HG02943 (cell line): ENCODE measurements around the gene CC2D2A.

Experiments used
- ATAC-seq: cut with Tn5 transposase; IDR thresholded peaks from one replicate; pipeline ENCODE4 v1.9.1; 2021; ENCODE audit warnings: mild to moderate bottlenecking, low read depth, moderate library complexity; ENCODE audit not compliant: unreplicated experiment

The CC2D2A gene

DNA sequence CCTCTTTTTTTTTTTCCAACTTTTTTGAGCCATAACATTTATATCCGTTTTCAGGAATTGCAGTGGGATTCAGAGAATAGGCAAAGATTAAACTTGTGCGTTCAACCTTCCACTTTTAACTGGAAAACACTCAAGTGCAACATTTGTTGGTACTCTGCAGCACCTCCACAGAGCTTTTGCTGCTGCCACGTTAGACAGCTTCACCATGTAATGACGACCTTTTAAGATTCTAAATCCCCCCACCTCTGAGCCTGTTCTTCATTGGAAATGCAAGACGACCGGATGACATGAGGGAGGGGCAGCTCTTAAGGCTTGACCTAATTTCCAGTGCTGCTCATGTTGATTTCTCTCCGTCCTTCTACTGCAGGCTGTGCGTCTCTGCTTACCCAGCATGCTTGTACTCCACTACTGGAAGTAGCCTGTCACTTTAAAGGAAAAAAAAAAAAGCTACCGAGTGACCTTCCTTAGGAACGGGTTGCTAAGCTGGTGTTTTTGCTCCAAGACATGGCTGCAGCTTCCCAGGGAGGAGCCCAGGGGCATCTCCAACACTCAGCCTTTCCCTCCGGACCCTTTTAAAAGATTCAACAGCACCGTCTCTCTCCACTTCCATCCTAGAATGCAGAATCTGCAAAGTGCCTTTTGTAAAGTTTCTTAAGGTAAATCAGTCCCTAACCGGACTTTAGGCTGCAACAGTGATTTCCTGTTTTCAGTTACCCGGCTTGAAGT, at the start of gene CC2D2A:
Gene CC2D2A (plus strand): TSS at position 481 of the 726 bp plus-strand sequence. CDS start 6,051 bp downstream, outside the sequence.
- ATAC-seq: no peak

DNA sequence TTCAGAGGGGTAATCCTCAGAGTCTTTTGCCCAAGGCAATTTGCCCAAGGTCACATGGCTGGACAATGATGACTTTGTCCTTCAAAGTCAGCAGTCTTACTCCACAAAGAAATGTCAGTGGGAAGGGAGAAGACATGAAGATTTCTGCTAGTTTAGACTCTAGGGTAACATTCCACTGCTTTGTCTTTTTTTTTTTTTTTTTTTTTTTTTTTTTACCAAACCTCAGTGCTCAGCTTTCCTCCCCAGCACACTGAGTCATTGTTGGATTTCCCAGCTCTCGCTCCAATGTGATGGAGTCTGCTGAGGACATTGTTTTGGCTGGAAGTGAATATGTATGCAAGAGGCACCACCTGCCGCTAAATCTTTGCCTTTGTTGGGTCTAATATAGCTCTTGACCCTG, 49.0 kb upstream of the CC2D2A start:
- no peak for ATAC-seq

DNA sequence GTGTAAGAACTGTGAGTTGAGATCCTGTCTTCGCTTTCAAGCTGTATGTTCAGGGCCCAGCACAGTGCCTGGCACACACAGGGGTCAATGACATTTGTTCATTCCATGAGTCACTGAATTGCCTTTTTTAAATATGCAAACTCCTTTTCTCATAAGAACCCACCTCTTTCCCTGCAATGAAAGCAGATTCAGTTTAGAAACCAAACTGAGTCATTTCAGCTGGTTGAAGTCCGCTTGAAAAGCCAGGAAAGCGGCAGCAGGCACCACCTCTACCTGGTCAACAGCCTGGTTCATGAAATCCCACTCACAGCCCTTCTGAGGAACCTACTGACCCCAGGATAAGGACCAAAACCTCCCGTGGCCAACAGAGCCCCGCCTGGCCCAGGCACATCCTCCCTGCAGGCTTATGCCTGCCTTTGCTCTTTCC, 46.4 kb upstream of the CC2D2A start:
- no peak for ATAC-seq

GRCh38 chr4:15425520-15425919, 44.2 kb upstream of the CC2D2A start:
- no peak for ATAC-seq

DNA sequence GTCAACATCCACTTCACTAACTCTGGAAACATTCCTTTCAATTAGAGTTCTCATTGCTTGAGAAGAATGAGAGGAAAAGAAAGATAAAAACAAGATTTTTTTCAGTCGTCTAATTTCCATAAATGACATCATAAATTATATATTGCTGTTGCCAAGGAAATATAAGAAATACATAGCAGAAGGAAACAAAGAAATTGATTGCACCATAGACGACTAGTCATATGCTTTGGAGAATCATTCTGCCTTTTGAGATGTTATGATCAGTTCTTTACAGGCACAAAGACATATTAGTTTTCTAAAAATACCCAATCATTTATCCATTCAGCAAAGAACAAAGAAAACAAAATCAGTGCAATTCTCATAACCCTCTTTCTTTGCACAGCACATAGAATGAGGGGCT, 42.5 kb upstream of the CC2D2A start:
- no peak for ATAC-seq

- no peak for ATAC-seq
Measured at GRCh38 chr4:15427701-15428100, 42.0 kb upstream of the CC2D2A start, which contains the start of gene C1QTNF7. Gene C1QTNF7 (plus strand): TSS chr4:15428033. CDS start chr4:15435744, 7,711 bp downstream.

DNA sequence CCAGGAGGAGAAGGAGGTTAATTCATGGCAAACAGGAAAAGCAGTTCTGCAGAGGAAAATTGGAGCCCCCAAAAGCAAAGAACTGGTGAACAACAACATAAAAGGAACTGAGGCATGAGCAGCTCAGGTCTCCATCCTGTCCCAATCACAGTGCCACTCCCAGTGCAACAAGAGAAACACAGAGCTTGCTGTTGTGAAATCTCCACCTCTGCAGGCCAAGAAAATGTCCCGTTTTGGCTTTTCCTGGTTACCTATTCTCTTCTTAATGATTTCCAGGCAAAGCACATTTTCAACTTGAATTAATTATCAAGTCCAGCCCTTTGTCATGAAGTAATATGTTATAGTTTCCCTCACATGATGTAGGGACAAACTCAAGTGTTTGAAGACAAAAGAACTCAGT, 41.1 kb upstream of the CC2D2A start:
- no peak for ATAC-seq

GRCh38 chr4:15434091-15434490, 35.6 kb upstream of the CC2D2A start:
- ATAC-seq: no peak

DNA sequence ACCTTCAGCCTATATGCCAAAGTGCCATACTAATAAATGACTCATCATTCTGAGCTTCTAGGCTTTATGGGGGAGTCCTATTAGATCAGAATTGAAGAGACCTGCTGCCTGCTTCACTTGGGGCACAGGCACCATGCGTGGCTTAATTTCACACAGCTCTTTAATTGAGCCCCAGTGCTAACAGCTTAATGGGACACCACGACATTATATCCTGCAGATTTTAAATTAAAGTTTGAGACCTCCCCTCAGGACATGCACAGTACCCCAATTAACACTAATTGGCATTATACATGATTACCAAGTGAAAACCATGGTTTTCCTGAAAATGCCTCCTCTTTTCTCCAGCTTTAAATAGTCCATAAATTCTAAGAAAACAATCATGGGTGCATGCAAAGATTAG, 35.0 kb upstream of the CC2D2A start:
- no peak for ATAC-seq

DNA sequence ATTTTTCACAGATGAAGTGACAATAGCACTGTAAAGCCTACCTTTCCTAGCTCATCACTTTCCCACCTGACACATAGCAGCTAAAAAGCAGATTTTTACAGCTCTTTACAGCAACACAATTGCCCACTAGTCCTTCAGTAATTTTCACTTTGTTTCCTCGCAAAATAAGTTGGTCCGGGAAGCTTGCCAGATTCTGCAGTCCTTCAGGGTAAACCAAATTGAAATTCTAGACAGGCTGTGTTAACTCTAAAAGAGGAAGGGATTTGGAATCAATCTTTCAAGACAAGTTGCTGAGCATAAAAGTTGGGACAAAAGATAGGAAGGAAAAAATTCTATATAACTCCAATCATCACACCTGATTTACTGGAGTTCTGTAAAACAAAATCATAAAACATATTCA, 33.2 kb upstream of the CC2D2A start:
- no peak for ATAC-seq

DNA sequence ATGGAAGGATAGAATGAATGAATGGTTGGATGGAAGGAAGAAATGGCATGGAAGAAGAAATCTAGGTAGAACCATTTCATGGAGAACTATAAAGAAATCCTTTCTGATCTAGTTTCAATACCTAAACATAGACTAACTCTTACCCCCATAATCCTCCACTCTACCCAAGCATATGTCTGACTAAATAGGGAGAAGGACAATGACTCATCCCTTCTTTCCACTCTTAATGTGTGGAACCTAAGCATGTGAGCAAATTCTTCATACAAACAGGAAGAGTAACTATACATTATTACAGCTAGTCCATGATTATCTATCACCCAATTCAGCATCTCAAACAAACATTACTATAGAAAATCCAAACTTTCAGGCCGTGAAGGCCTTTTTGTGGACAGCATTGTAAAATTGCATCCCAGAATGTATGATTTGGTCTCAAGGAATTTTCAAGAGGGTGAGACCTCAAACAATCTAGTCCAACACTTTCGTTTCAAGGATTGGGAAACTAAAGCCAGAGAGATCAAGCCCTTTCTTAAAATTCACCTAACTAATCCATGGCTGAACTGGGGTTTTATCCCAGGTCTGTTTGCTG, 30.6 kb upstream of the CC2D2A start:
- no peak for ATAC-seq

DNA sequence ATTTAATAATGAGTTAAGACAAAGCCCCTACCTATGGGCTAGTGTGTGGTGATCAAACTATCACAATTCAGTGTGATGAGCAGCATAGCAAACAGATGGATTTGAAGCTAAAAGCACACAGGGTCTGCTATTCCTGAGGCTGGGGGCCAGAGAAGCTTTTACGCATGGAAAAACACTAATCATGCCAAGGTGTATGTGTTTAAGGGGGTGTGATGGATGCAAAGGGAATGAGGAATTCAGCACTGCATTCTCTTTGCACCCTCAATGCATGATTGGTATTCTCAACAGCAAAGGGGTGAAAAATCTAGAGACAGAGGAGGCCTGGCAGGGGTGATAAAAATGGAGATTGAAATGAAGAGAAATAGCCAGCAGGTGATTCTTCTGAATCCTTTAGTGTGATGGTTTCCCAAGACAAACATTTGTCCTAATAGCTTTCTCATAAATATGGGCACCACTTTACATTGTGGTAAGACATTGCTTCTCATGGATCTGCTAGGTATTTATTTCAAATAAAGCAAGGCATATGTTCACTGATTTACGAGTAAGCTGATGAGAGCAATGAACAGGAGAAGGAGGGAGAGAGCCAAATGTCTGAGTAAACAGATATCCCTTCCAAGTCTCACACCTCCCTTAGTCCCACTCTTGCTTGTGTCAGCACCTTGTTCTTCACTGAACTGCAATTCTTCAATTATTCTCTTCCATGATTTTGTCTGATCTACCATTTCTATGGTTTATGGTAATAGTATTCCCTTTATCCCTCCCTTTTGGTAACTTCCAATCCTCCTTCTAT, 26.1 kb upstream of the CC2D2A start:
- no peak for ATAC-seq

DNA sequence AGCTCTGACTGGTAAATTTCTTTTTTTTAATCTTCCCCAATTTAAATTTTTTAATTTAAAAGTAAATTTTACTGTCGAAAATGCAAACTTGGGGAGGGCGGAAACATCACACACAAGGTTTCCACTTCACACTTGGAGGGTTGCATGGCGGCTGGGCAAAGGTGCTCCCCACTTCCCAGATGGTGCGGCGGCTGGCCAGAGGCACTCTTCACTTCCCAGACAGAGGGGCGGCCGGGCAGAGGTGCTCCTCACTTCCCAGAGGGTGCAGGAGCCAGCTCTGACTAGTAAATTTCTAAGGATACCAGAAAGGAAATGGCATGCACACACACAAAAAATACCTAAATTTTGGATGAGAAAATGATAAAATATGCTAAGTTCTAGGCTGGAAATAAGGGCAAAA, 25.4 kb upstream of the CC2D2A start:
- ATAC-seq: no peak

DNA sequence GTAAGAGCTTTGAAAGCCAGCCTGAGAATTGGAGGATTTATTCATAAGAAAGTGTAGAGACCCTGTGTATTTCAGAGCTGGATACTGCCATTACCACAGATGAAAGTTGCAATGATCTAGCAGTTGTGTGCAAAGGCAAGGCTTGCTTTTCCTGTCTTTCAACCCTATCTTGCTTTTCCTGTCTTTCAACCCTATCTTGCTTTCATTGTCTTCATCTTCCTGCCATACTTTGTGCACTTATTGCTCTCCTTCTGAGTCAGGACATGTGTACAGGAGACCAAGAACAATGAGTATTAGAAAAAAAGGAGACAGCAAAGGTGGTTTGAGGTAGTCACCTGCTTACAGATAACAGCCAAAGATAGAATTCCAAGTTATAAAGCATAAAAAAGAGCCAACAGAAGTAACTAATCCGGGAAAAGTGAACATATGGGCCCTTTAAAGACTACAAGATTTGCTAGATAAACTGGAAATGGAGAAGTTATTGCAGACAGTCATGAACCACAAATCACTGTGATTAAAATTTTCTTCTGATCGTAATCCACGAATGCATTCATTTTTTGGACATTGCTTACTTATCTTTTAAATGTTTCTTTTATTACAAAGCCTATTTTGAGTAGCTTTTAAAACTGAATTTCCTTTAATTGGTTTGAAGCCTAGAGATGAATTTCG, 24.7 kb upstream of the CC2D2A start:
- ATAC-seq: no peak

DNA sequence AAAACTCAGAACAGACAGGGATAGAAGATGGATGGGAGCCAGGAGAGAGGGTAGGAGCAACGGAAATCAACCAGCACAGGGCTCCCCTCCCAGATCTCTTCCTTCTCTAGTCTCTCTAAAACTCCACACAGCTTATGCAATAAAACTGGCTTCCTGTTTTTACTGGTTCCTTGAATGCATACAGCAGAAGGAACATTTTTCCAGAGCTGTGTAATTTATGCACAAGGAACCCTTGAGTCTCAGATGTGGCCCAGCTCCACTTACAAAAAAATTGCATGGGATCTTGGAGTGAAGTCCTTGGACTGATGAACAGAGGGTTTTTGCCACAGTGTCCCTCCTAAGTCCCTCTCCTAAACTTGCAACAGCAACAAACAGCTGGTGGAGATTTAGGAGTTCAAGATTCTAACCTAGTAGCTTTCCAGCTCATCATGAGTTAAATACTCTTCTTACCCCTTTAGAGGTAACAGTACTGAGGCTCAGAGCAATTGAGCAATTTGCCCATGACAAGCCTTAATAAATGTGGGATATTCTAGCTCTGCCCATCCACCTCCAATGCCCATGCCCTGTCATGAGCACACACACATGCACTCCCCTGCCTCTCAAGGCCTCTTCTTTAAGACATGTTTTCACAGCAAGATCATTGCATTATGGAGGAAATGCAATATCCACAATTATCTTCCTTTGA, 18.4 kb upstream of the CC2D2A start:
- ATAC-seq: no peak

DNA sequence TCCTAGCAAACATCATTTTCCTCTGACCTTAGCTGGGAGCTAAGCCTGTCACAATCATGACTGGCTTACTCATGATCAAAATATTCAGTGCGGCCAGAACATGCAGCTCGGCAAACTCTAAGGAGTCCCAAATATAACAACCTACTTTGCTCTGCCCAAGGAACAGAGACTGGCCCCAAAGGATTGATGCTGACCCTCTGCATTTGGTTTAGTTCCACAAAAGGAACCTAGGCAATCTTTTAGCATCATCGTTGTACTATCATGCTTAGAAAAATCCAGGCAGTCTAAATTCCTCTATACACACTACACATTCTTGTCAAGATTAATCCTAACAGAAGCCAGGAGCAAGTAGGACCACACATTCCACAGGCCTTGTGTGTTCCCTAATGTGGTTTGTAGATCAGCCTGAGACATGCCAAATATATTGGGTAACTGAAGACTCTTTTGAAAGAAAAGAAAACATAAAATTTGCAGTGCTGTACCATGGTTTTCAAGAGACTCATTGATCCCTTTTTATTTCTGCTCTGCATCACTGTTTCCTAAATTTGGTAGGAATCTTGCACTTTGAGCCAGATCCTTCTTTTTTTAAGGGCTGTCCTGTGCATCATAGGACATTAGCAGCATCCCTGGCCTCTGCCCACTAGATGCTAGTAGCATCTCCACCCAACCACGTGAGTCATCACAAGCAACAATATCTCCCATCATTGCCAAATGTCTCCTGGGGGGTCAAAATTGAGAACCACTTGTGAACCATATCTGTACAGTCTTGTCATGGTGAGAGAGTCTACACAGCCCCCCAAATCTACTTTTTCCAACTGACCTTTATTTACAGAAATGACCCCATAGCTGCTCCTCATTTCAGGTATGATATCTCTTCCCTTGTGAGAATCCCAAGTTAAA, 17.6 kb upstream of the CC2D2A start:
- ATAC-seq: no peak

- ATAC-seq: no peak
Measured at GRCh38 chr4:15455290-15455689, 14.4 kb upstream of the CC2D2A start.

DNA sequence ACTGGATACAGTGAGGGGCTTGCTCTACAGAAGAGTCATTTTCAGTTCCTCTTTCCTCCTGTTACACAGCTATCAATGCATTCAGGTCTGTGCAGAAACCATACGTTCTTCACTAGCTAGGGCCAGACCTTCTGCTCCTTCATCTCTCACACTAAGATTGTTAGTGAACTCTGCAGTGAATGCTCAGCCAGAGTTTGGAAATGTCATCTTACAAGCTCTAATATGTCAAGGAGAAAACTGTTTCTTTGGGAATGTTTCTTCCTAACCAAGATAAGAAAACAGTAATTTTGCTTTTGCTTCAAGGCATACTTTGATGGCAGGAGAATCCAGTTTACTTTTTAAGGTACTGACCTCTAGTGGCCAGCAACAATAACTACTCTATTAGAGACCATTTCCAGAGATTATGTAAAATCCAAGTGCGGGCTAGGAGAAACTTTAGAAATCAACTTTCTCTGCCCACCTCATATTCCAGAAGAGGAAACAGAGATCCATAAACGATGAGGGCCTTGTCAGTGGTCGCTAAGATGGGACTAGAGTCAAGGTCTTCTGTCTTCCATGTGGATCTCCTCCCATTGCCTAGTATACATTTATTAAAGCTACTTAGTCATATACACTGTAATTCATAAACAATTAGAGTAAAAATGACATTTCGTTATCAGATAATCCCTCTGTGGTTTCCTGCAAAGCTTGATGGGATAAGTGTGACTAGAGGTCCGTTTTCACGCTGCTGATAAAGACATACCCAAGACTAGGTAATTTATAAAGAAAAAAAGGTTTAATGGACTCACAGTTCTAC, 12.1 kb upstream of the CC2D2A start:
- peak; percentile 92 for ATAC-seq

DNA sequence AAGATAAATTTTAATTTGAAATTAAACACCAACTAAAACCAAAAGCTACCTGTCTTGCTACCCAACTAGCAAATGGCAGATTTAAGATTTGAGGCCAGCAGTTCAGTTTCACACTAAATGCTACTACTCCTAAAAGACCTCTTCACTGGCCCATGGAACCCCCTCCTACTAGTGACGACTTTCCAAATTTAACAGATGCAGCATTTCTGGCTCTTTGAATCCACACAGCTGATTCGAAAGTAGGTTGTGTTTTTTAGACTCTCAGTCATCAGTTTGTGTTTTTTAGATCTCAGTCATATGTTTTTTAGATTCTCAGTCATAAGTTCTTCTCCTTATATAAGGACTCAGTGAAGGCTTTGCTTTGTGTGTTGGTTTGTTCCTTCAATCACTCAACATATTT, 11.1 kb upstream of the CC2D2A start:
- no peak for ATAC-seq
